SH-SY5Y (cell line): Measurements from ENCODE around the gene CDK7.

Source experiments
- GATA2 ChIP-seq: IDR thresholded peaks from 2 replicates; pipeline ENCODE4 v1.6.1; 2011; ENCODE audit warnings: mild to moderate bottlenecking, low read depth, low read length
- GATA3 ChIP-seq: IDR thresholded peaks from 2 replicates; pipeline ENCODE4 v1.6.1; 2011; ENCODE audit warnings: low read depth, mild to moderate bottlenecking, low read length, moderate library complexity

Gene CDK7

DNA sequence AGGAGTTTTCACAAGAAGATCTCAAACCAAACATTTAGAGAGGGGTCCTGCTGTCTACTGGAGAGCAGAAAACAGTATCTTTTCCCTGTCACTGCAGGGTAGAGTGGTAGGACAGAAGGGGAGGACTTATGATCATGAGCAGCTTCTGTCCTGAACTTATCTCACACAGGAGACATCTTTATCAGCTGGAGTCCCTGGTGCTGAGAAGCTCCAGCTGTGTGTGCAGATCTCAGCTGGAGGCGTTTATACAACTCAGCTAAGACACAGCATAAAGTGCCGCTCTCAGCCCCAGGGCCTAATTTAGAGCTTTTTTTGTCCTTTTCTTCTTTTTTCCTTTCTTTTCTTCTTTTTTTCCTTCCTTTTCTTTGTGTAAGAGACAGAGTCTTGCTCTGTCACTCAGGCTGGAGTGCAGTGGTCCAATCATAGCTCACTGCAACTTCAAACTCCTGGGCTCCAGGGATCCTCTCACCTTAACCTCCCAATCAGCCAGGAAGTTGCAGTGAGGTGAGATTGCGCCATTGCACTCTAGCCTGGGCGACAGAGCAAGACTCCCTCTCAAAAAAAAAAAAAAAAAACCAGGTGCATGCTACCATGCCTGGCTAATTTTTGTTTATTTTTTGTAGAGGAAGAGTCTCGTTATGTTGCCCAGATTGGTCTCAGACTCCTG, 66.0 kb downstream of the CDK7 start:
- TF ChIP-seq GATA3 (no peak), GATA2 (no peak)

DNA sequence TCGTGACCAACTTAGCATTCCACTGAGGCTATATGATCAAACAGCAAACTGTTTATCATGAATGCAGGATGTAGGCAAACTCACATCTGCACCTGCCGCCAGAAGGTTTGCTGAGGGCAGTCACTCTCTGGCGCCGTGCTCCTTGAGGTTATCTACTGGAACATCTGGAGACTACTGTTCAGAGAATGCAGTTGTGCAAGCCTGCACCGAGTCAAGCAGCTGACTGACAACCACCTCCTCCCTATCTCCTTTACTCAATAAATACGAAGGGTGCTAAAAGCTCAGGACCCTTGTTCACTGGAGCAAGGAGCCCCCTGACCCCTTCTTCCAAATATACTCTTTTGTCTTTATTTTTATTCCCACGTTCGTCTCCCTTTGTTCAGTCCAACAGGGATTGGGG, 70.8 kb downstream of the CDK7 start:
- TF ChIP-seq GATA2 (no peak), GATA3 (no peak)

DNA sequence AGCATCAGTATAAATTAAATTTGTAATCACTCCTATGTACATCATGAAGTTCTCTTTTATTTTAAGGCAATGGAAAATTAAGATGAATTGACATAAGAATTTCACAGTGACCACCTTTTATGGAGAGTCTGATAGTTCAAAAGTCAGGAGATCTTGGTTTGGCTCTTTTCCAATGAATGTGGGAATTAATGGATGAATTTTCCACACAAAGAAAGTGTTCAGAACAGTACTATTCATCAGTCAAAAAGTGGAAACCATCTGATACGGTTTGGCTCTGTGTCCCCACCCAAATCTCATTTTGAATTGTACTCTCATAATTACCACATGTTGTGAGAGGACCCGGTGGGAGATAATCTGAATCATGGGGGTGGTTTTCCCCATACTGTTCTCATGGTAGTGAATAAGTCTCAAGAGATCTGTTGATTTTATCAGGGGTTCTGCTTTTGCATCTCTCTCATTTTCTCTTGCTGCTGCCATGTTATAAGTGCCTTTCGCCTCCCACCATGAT, 73.4 kb downstream of the CDK7 start:
- no peak for TF ChIP-seq GATA2
- no peak for TF ChIP-seq GATA3

DNA sequence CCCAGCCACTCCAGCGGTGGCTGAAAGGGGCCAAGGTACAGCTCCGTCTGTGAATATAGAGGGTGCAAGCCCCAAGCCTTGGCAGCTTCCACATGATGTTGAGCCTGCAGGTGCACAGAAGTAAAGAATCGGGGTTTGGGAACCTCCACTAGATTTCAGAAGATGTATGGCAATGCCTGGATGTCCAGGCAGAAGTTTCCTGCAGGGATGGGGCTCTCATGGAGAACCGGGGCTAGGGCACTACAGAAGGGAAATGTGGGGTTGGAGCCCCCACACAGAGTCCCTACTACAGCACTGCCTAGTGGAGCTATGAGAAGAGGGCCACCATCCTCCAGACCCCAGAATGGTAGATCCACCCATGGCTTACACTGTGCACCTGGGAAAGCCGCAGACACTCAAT, 74.7 kb downstream of the CDK7 start:
- TF ChIP-seq GATA3 (no peak), GATA2 (no peak)

DNA sequence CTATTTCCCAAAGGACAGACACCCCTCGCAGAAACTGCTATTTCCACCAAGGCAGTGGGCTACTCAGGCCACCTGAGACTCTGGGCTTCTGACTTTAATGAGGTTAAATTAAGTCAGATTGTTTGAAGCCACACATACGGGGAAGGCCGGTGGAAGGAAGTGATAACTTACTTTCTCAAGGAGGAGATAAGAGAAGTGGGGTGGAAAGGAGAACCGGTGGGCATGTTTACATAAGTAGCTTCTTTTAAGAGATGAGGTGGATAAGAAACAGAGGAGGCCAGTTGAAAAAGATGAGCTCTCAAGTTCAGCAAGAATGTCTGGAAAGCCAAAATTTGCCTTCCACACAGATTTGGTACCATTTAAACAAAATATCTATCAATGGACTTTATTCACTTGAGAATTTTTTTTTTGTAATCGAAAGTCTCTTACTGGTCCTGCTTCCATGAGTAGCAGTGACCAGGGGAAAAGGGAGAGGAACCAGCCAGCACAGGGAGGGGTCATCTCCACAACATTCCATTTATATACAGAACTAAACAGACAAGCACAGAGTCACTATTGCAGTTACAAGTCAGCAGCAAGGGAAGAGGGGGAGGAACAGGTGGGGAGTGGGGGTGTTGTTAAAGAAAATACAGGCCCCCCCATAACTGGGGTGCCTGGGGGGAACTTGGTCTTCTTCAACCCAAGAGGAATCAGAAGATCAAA, 77.9 kb downstream of the CDK7 start:
- no peak for TF ChIP-seq GATA3
- TF ChIP-seq GATA2, result no peak

DNA sequence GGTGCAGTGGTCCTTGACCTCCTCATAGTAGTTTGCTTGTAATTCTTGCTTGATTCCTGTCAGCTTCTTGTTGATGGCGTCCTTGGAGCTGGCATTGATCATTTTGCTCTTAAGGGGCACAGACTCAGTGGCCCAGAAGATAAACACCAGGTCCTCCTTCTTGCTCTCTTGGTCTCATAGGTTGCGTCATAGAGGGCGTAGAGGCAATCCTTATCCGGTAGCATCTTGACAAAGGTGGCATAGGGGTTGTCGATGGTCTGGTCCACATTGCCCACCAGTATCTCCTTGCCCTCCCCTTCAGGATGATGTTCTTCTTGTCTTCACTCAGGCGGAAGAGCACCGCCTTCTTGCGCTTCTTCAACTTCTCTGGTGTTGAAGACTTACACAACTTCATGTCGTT, 78.7 kb downstream of the CDK7 start:
- TF ChIP-seq GATA3 (no peak), GATA2 (no peak)

DNA sequence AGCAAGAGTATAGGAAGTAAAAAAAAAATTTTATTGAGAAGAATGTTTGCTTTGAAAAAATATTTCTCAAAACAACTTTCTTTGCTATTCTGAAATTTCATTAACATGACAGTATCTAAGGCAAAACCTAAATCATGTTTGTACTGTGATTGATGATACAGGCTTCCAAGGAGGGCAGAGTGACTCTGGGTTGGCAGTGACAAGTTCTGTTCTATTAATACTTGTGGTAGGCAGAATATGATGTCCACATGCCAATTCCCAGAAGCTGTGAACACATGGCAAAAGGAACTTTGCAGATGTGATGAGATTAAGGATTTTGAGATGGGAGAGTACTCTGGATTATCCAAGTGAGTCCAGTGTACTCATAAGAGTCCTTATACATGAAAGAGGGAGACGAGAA, 81.3 kb downstream of the CDK7 start:
- TF ChIP-seq GATA3 (no peak), GATA2 (no peak)

DNA sequence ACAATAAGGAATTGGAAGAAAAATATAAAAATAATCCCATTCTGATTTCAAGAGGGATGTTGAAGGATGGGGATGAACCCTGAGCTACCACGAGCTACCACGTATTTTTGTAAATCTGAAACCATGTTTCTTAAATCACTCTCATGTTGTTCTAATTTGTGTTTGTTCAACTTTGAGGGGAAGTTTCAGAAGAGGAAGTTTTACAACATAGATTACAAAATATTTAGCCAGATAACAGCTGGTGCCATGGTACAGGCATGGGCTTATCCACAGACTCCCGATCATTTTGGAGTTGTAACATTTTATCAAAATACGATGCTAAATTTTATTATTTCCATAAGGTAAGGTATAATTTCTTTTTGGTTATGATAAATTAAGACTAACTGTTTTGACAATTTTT, 82.7 kb downstream of the CDK7 start:
- TF ChIP-seq GATA3, result no peak
- TF ChIP-seq GATA2, result no peak

DNA sequence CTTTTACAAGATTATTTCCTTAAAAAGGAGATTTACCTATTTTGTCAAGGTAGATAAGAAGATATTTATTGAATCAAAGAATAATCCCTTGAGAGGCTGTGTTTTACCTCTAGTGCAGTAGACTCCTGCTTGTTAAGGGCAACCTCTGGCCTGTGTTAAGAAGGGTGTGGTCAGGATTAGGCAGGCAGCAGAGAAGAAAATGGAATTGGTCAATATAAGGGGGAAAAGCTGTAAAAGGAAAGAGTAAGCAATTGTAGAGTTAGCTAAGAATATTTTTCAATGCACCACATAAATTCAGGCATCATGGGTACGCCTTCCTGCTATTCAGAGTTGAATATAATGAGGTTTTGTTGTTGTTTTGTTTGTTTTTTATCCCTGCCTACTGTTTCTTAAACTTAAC, 91.7 kb downstream of the CDK7 start:
- TF ChIP-seq GATA3, result no peak
- TF ChIP-seq GATA2, result no peak
